Epithelial cell of prostate (primary cell): ENCODE results near the gene TFE3.
A peak's percentile ranks its signal among the peaks of the same experiment; 100 is the strongest.

Experiments used
- DNase-seq: peaks from one replicate; pipeline ENCODE4 v3.0.0-alpha.2; 2011; ENCODE audit warnings: low read depth, low spot score
- H3K27ac ChIP-seq: fragments of 450-650 bp; 2 replicates; pipeline ENCODE4 v1.5.1; 2017; ENCODE audit warnings: mild to moderate bottlenecking

Gene TFE3

GRCh38 chrX:49043220-49043986, at the start of gene TFE3:
Gene TFE3, minus strand, starts transcription at chrX:49043357. Its CDS starts 131 bp downstream, at chrX:49043226.
- peak within 1 kb of the TSS; percentile 92 for H3K27ac ChIP-seq
- DNase-seq = peak; percentile 93

- no peak overlapping the region for H3K27ac ChIP-seq
- DNase-seq = no peak
Observed at GRCh38 chrX:49089553-49089952, 46.4 kb upstream of the TFE3 start.

GRCh38 chrX:49082271-49082871, 39.2 kb upstream of the TFE3 start:
- no peak overlapping the region for H3K27ac ChIP-seq
- DNase-seq = no peak

- H3K27ac ChIP-seq = peak within 1 kb of the TSS; percentile 78
- DNase-seq = no peak
Observed at GRCh38 chrX:49079489-49080428, 36.6 kb upstream of the TFE3 start, which contains the start of gene WDR45. Gene WDR45, minus strand, starts transcription at chrX:49079887. Its CDS starts 1,792 bp downstream, at chrX:49078095.

GRCh38 chrX:49077941-49078340, 34.8 kb upstream of the TFE3 start:
- DNase-seq = no peak
- H3K27ac ChIP-seq = peak overlapping the region; percentile 78

GRCh38 chrX:49075347-49075746, 32.2 kb upstream of the TFE3 start:
- DNase-seq = no peak
- no peak overlapping the region for H3K27ac ChIP-seq

- H3K27ac ChIP-seq = peak within 1 kb of the TSS; percentile 9
Observed at GRCh38 chrX:49073601-49074575, 30.7 kb upstream of the TFE3 start, which contains the start of gene PRAF2. Gene PRAF2, minus strand, starts transcription at chrX:49074002. Its CDS starts 15 bp downstream, at chrX:49073987.

GRCh38 chrX:49072712-49073095, 29.5 kb upstream of the TFE3 start:
- no peak overlapping the region for H3K27ac ChIP-seq
- no peak for DNase-seq

More at GRCh38 chrX:49073601-49074575, 30.7 kb upstream of the TFE3 start, which contains the start of gene PRAF2:
- DNase-seq = peak; percentile 52

GRCh38 chrX:49071877-49072711, 28.9 kb upstream of the TFE3 start:
- H3K27ac ChIP-seq = no peak overlapping the region

GRCh38 chrX:49070988-49071387, 27.8 kb upstream of the TFE3 start:
- no peak for DNase-seq
- no peak overlapping the region for H3K27ac ChIP-seq

More at GRCh38 chrX:49071877-49072711, 28.9 kb upstream of the TFE3 start:
- no peak for DNase-seq

GRCh38 chrX:49069038-49069437, 25.9 kb upstream of the TFE3 start:
- no peak overlapping the region for H3K27ac ChIP-seq

GRCh38 chrX:49067285-49068120, 24.3 kb upstream of the TFE3 start:
- H3K27ac ChIP-seq = no peak overlapping the region
- no peak for DNase-seq

More at GRCh38 chrX:49069038-49069437, 25.9 kb upstream of the TFE3 start:
- DNase-seq = no peak

- H3K27ac ChIP-seq = no peak overlapping the region
- no peak for DNase-seq
Observed at GRCh38 chrX:49066690-49067089, 23.5 kb upstream of the TFE3 start.

- no peak for DNase-seq
- H3K27ac ChIP-seq = no peak overlapping the region
Observed at GRCh38 chrX:49066278-49066677, 23.1 kb upstream of the TFE3 start.

- H3K27ac ChIP-seq = no peak overlapping the region
Observed at GRCh38 chrX:49064735-49065134, 21.6 kb upstream of the TFE3 start.

GRCh38 chrX:49064303-49064702, 21.1 kb upstream of the TFE3 start:
- DNase-seq = no peak
- H3K27ac ChIP-seq = no peak overlapping the region

More at GRCh38 chrX:49064735-49065134, 21.6 kb upstream of the TFE3 start:
- no peak for DNase-seq

GRCh38 chrX:49063715-49064114, 20.6 kb upstream of the TFE3 start:
- no peak for DNase-seq

More at GRCh38 chrX:49063715-49064114, 20.6 kb upstream of the TFE3 start:
- H3K27ac ChIP-seq = no peak overlapping the region
